CD8-positive, alpha-beta memory T cell (primary cell): ENCODE measurements around the gene RUNDC3A. TPM values are rescaled to one million over a fixed set of nuclear protein-coding genes. Genes with fewer than 3 reads are reported as not detected.

Experiments used
- CTCF ChIA-PET: fragments of 350-600 bp; sonication (Branson Sonifier 250); formaldehyde crosslinking; loops from one replicate; lab custom pipeline; 2021; ENCODE audit warnings: antibody characterized with exemption; lab: Charles Lee
- POLR2A ChIA-PET: fragments of 350-600 bp; sonication (Branson Sonifier 250); formaldehyde crosslinking; loops from one replicate; lab custom pipeline; 2021; ENCODE audit warnings: antibody characterized with exemption; lab: Charles Lee
- DNase-seq, 5 donors: peaks; one replicate each; pipeline versions ENCODE4 v3.0.0 to v3.0.0-alpha.2; 2020 to 2022; ENCODE audit warnings: mixed read lengths in 1 of 5
- H3K27ac ChIP-seq: one replicate; pipeline ENCODE4 v1.7.0; 2013; ENCODE audit warnings: low read depth, mild to moderate bottlenecking, low read length, moderate library complexity
- H3K27me3 ChIP-seq: 2 replicates; pipeline ENCODE4 v1.7.0; 2013; ENCODE audit warnings: low read length, mild to moderate bottlenecking; ENCODE audit not compliant: insufficient read depth, poor library complexity, severe bottlenecking
- H3K36me3 ChIP-seq: 2 replicates; pipeline ENCODE4 v1.7.0; 2013; ENCODE audit warnings: mild to moderate bottlenecking, low read length, moderate library complexity; ENCODE audit not compliant: insufficient read depth
- H3K4me1 ChIP-seq: 2 replicates; pipeline ENCODE4 v1.7.0; 2013; ENCODE audit warnings: mild to moderate bottlenecking, low read length, moderate library complexity; ENCODE audit not compliant: insufficient read depth
- H3K4me3 ChIP-seq: 2 replicates; pipeline ENCODE4 v1.7.0; 2013; ENCODE audit warnings: mild to moderate bottlenecking, low read length
- H3K9me3 ChIP-seq: 2 replicates; pipeline ENCODE4 v1.7.0; 2013; ENCODE audit warnings: mild to moderate bottlenecking, low read length
- H3K27ac Mint-ChIP-seq, 8 donors: one replicate each; pipeline ENCODE4 v1.8.0; 2020 to 2021; ENCODE audit warnings: mixed read lengths in 8 of 8, mild to moderate bottlenecking in 6 of 8, inconsistent platforms in 3 of 8, moderate library complexity in 3 of 8
- H3K27me3 Mint-ChIP-seq, 2 donors: one replicate each; pipeline ENCODE4 v1.8.0; 2020 to 2021; ENCODE audit warnings: mixed read lengths in 2 of 2, mild to moderate bottlenecking in 1 of 2, moderate library complexity in 1 of 2
- H3K36me3 Mint-ChIP-seq, 3 donors: one replicate each; pipeline ENCODE4 v1.8.0; 2020 to 2021; ENCODE audit warnings: mixed read lengths in 3 of 3, inconsistent platforms in 1 of 3, mild to moderate bottlenecking in 1 of 3
- H3K4me1 Mint-ChIP-seq, 3 donors: one replicate each; pipeline ENCODE4 v1.8.0; 2020 to 2021; ENCODE audit warnings: mixed read lengths in 3 of 3, inconsistent platforms in 1 of 3, mild to moderate bottlenecking in 1 of 3
- H3K4me3 Mint-ChIP-seq, 7 donors: one replicate each; pipeline ENCODE4 v1.8.0; 2020 to 2021; ENCODE audit warnings: mixed read lengths in 7 of 7, mild to moderate bottlenecking in 6 of 7, moderate library complexity in 4 of 7, inconsistent platforms in 2 of 7
- H3K9me3 Mint-ChIP-seq, 5 donors: one replicate each; pipeline ENCODE4 v1.8.0; 2020 to 2022; ENCODE audit warnings: mixed read lengths in 5 of 5, mild to moderate bottlenecking in 3 of 5, moderate library complexity in 2 of 5, inconsistent platforms in 1 of 5
- polyA plus RNA-seq: library from polyadenylated mRNA; unstranded; fragments of 300-500 nt; fragmentation: Illumina TruSeq; gene quantifications from one replicate; pipeline ENCODE4 v1.2.3, GENCODE V29; 2021
- total RNA-seq, 2 experiments: library from RNA; stranded (reverse); gene quantifications; one replicate each; pipeline ENCODE4 v1.2.3, GENCODE V29; 2021

RUNDC3A gene
- total and polyA plus RNA-seq, 3 experiments from 2014 or later: not detected

DNA sequence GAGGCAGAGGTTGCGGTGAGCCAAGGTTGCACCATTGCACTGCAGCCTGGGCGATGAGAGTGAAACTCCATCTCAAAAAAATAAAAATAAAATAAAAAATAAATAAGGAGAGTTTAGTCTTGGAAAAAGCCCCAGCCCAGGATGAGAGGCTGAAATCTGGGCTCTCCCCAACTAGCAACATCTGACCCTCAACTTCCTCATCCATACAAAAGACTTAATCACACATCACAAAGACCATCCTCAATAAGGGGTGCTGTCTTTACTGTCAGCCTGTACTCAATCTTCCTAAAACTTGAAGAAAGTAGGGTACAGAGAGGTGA, 29.1 kb upstream of the RUNDC3A start:
- no peak for DNase-seq
- no peaks in the 10 kb centered on the region for H3K9me3 Mint-ChIP-seq
- no peaks in the 10 kb centered on the region for H3K36me3 Mint-ChIP-seq
- H3K27me3 Mint-ChIP-seq: peaks cover 0 to 3% of the 10 kb centered on the region in 2 donors
- Histone ChIP-seq H3K27me3 (no peaks in the 10 kb centered on the region), H3K4me3 (no peak overlapping the region), H3K27ac (no peak overlapping the region), H3K9me3 (no peaks in the 10 kb centered on the region), H3K36me3 (no peaks in the 10 kb centered on the region), H3K4me1 (no peaks in the 10 kb centered on the region)
- H3K4me3 Mint-ChIP-seq: no peak overlapping the region
- peak overlapping the region in 2 of 8 donors; percentile 17 to 54 for H3K27ac Mint-ChIP-seq
- peaks cover 9 to 13% (median 10%) of the 10 kb centered on the region in 3 donors for H3K4me1 Mint-ChIP-seq
- CTCF ChIA-PET: no interaction called here
- POLR2A ChIA-PET: no interaction called here

DNA sequence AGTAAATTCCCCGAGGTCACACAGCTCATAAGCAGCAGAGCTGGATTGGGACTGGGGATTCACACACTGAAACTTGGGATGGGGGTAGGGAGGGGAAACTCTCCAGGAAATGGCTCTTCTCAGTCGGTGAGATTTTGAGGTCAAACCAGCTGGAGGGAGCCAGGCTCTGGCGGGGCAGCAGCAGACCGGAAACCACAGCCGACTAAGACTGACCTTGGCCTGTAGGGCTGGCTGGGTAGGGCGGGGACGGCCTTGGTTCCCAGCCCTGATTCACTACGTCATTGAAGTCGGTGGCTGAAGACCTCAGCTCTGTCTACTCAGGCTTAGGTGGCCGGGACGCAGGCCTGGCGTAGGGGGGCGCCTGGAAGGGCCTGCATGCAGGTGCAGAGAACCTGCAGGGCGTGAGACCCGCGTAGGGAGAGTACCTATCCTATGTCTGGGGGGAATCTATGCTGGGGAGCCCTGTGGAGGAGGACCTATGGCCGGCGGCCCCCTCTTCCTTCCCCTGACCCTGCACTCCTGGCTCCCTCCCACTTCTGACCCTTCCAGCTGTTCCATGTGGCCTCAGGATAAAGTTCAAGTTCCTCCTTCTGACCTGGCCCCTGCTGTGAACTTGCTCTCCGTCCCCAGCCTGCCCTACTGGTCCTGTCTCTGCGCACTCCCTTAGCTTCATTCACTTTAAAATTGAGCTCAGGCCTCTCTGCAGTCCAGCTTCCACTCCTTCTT, 28.6 kb upstream of the RUNDC3A start:
- H3K27ac ChIP-seq: peak overlapping the region; percentile 6
- no peaks in the 10 kb centered on the region for H3K4me1 ChIP-seq
- no peaks in the 10 kb centered on the region for H3K9me3 ChIP-seq
- Mint-ChIP-seq H3K27me3 (peaks cover 0 to 3% of the 10 kb centered on the region in 2 donors), H3K9me3 (no peaks in the 10 kb centered on the region), H3K4me1 (peaks cover 9 to 13% (median 10%) of the 10 kb centered on the region in 3 donors), H3K27ac (peak overlapping the region in 4 of 8 donors; percentile 17 to 82 (median 50)), H3K36me3 (no peaks in the 10 kb centered on the region), H3K4me3 (peak overlapping the region in 2 of 7 donors; percentile 6 to 18)
- ChIA-PET POLR2A (no interaction called here), CTCF (no interaction called here)
- peak in 2 of 5 donors; percentile 8 to 10 for DNase-seq
- no peak overlapping the region for H3K4me3 ChIP-seq
- no peaks in the 10 kb centered on the region for H3K27me3 ChIP-seq
- H3K36me3 ChIP-seq: no peaks in the 10 kb centered on the region

DNA sequence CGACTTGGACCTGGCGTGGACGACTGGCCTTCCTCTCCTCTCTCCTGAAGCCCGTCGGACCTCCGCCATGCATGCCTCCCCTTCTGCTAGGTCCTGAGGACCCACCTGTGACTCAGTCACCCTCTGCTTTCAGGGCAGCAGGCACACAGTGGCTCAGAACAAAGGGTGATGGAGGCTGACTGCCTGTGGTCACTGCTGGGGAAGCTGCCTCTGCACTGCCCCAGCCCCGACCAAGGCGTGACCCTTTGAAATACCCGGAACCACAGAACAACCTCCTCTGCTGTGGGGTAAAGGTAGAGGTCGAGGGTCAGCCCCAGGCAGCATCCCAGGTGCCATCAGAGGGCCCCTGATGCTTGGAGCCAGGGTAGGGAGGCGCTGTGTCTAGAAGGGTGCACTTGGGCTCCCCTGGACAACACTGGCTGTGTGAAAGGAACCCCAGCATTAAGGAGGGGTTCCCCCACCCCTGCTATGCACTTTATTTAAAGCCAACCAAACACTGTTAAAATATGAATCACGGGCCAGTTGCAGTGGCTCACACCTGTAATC, 27.9 kb upstream of the RUNDC3A start:
- no peaks in the 10 kb centered on the region for H3K36me3 Mint-ChIP-seq
- CTCF ChIA-PET: no interaction called here

DNA sequence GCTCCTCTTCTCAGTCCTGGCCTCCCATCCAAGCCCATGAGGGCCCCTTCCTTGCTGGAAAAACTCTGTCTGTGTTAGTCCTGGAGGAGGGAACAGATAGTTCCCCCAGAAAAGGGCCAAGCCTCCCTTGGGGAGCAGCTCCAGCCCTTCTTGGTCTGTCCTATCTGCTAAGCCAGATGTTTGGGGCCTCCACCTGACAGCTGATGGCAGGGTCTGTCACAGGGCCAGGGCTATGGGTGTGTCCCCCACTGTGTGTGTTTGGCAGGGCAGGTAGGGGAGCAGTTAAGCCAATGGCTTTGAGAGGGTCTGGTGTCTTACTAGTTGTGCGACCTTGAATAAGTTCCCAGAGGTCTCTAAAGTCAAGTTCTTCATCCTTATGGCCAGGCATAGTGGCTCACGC, 26.8 kb upstream of the RUNDC3A start:
- H3K4me3 ChIP-seq: no peak overlapping the region
- no peaks in the 10 kb centered on the region for H3K4me1 ChIP-seq
- no peak for DNase-seq
- no peaks in the 10 kb centered on the region for H3K36me3 ChIP-seq
- peaks cover 9 to 13% (median 10%) of the 10 kb centered on the region in 3 donors for H3K4me1 Mint-ChIP-seq
- POLR2A ChIA-PET: no interaction called here
- H3K27ac Mint-ChIP-seq: peak overlapping the region in 1 of 8 donors; percentile 36
- no peaks in the 10 kb centered on the region for H3K9me3 Mint-ChIP-seq
- no peak overlapping the region for H3K4me3 Mint-ChIP-seq
- no peaks in the 10 kb centered on the region for H3K9me3 ChIP-seq
- H3K36me3 Mint-ChIP-seq: no peaks in the 10 kb centered on the region
- H3K27me3 ChIP-seq: no peaks in the 10 kb centered on the region
- no peaks in the 10 kb centered on the region for H3K27me3 Mint-ChIP-seq
- CTCF ChIA-PET: interaction anchor here (0.7 to 0.9 kb wide), 2 partner anchors 16 to 60 kb away, joined by 3 read pairs; no protein-coding TSS in a partner anchor
- H3K27ac ChIP-seq: no peak overlapping the region

More for the DNA sequence above, 27.9 kb upstream of the RUNDC3A start:
- Histone ChIP-seq H3K27me3 (no peaks in the 10 kb centered on the region), H3K9me3 (no peaks in the 10 kb centered on the region), H3K4me1 (no peaks in the 10 kb centered on the region), H3K36me3 (no peaks in the 10 kb centered on the region), H3K27ac (peak overlapping the region; percentile 6), H3K4me3 (no peak overlapping the region)
- Mint-ChIP-seq H3K27me3 (no peaks in the 10 kb centered on the region), H3K4me3 (peak overlapping the region in 1 of 7 donors; percentile 6), H3K9me3 (no peaks in the 10 kb centered on the region), H3K4me1 (peaks cover 9 to 13% (median 10%) of the 10 kb centered on the region in 3 donors), H3K27ac (peak overlapping the region in 2 of 8 donors; percentile 45 to 68)
- DNase-seq: no peak
- POLR2A ChIA-PET: no interaction called here

DNA sequence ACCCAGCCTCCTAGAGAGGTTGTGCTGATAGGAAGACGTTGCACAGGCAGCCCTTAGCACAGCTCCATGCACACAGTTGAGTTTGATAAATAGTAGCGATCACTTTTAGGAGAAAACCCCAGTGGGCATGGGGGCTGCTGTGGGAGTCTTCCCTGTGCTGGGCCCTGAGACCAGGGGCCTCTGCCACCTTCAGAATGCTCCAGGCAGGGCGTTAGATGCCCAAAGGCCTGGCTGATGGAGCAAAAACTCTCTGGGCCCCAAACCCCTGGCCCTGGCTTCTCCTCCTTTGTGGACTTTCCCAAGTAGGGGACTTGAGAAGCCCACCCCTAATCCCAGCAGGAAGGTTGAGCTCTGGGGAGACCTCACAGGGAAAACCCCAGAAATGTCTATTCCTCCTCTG, 26.1 kb upstream of the RUNDC3A start:
- Mint-ChIP-seq H3K27me3 (no peaks in the 10 kb centered on the region), H3K4me3 (no peak overlapping the region), H3K36me3 (no peaks in the 10 kb centered on the region), H3K4me1 (peaks cover 9 to 13% (median 10%) of the 10 kb centered on the region in 3 donors), H3K27ac (no peak overlapping the region), H3K9me3 (no peaks in the 10 kb centered on the region)
- Histone ChIP-seq H3K36me3 (no peaks in the 10 kb centered on the region), H3K9me3 (no peaks in the 10 kb centered on the region), H3K4me1 (no peaks in the 10 kb centered on the region), H3K27ac (no peak overlapping the region), H3K4me3 (no peak overlapping the region), H3K27me3 (no peaks in the 10 kb centered on the region)
- no peak for DNase-seq
- ChIA-PET POLR2A (no interaction called here), CTCF (interaction anchor here (0.7 kb wide), 1 partner anchor 16 kb away, joined by 3 read pairs; no protein-coding TSS in a partner anchor)

DNA sequence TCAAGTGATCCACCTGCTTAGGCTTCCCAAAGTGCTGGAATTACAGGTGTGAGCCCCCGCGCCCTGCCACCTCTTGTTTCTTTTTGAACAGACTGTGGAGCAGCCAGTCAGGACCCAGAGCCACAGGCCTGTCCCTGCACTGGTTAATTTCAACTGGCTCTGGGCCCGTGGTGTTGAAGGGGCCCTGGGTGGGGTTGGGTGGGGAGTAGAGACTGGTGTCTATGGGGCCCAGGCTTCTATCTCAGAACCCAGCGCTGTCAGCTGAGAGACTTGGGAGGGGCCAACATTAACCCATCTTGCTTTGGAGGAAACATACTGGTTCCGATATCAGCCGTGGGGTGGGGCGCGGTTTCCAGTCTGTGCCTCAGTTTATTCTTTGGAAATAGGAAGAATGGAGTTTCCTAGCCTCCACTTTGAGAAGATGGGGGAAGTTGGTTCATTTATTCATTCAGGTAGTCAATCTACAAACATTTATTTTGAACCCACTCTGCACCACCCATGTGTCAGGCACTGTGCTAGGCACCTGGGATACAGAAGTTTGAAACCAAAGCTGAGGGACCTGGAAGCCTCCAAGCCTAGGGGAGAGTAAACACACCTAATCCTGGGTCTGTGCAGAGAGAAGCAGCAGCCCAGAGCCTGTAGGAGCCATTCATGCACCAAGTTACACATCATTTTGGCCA, 24.9 kb upstream of the RUNDC3A start:
- ChIA-PET CTCF (no interaction called here), POLR2A (no interaction called here)
- no peaks in the 10 kb centered on the region for H3K36me3 ChIP-seq
- Mint-ChIP-seq H3K4me3 (no peak overlapping the region), H3K27me3 (peaks cover 4 to 5% of the 10 kb centered on the region in 2 donors), H3K27ac (no peak overlapping the region), H3K36me3 (no peaks in the 10 kb centered on the region), H3K9me3 (no peaks in the 10 kb centered on the region), H3K4me1 (peaks cover 9 to 13% (median 10%) of the 10 kb centered on the region in 3 donors)
- DNase-seq: no peak
- H3K27me3 ChIP-seq: no peaks in the 10 kb centered on the region
- H3K4me1 ChIP-seq: no peaks in the 10 kb centered on the region
- H3K27ac ChIP-seq: no peak overlapping the region
- H3K4me3 ChIP-seq: no peak overlapping the region
- no peaks in the 10 kb centered on the region for H3K9me3 ChIP-seq

DNA sequence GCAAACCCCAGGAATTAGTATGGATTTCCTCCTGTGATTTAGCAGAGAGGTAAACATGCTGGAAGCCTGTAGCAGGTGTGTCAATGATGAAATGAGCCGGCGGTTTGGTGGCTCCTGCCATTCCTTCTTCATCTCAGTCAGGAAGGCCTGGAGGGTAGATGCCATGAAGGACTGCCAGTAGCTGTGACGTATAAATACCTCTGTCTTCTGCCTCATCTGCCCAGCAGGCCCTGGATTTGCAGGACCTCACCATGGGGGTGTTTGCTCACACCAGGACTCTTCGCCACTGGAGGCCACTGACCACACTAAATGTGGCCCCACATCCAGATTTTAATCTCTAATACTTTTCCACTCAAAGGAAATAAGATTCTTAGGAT, 24.4 kb upstream of the RUNDC3A start:
- Histone ChIP-seq H3K27me3 (no peaks in the 10 kb centered on the region), H3K9me3 (no peaks in the 10 kb centered on the region), H3K36me3 (no peaks in the 10 kb centered on the region), H3K27ac (no peak overlapping the region), H3K4me1 (no peaks in the 10 kb centered on the region), H3K4me3 (no peak overlapping the region)
- no peak overlapping the region for H3K4me3 Mint-ChIP-seq
- no peak overlapping the region for H3K27ac Mint-ChIP-seq
- H3K9me3 Mint-ChIP-seq: no peaks in the 10 kb centered on the region
- DNase-seq: no peak
- H3K27me3 Mint-ChIP-seq: peaks cover 4 to 10% of the 10 kb centered on the region in 2 donors
- H3K36me3 Mint-ChIP-seq: no peaks in the 10 kb centered on the region
- peaks cover 9 to 13% (median 10%) of the 10 kb centered on the region in 3 donors for H3K4me1 Mint-ChIP-seq
- CTCF ChIA-PET: no interaction called here
- POLR2A ChIA-PET: no interaction called here

DNA sequence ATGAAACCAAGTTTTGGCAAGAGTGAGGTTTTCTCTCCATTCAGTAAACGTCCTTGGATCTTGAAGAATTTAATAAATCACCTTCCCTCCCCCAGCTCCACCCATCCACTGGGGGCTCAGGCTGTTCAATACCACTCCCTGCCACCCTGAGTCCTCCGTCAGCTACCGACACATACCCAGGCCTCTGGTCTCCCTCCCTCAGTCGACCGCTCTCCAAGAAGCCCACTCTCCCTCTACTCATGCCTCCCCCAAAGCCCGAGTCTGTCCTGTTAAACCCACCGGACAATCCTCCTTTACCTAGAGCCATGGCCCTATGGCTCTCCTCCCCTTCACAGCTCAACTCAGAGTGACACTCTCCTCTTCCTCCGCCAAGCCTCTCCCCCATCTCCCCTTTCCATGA, 20.8 kb upstream of the RUNDC3A start:
- H3K4me3 Mint-ChIP-seq: no peak overlapping the region
- H3K27ac ChIP-seq: peak overlapping the region; percentile 65
- no peaks in the 10 kb centered on the region for H3K4me1 ChIP-seq
- DNase-seq: no peak
- H3K4me1 Mint-ChIP-seq: no peaks in the 10 kb centered on the region
- CTCF ChIA-PET: interaction anchor here (1.5 kb wide), 1 partner anchor 15 kb away, joined by 3 read pairs; no protein-coding TSS in a partner anchor
- H3K27me3 Mint-ChIP-seq: peaks cover 6 to 16% of the 10 kb centered on the region in 2 donors
- no peaks in the 10 kb centered on the region for H3K9me3 ChIP-seq
- H3K27ac Mint-ChIP-seq: no peak overlapping the region
- H3K27me3 ChIP-seq: no peaks in the 10 kb centered on the region
- POLR2A ChIA-PET: no interaction called here
- no peaks in the 10 kb centered on the region for H3K36me3 Mint-ChIP-seq
- H3K36me3 ChIP-seq: no peaks in the 10 kb centered on the region
- H3K9me3 Mint-ChIP-seq: no peaks in the 10 kb centered on the region
- no peak overlapping the region for H3K4me3 ChIP-seq
